T47D (cell line): ENCODE data around the gene CEACAM6.

Source experiments
- DNase-seq, 2 experiments: peaks; one replicate each; pipeline versions ENCODE4 v3.0.0 to v3.0.0-alpha.2; 2011 to 2012; ENCODE audit warnings: low read depth in 1 of 2, low spot score in 1 of 2
- JUND ChIP-seq: IDR thresholded peaks from 2 replicates; pipeline ENCODE4 v1.6.1; 2012; ENCODE audit warnings: low read depth
- in situ Hi-C: cut with HindIII; loops from 2 replicates; pipeline ENCODE4 v1.10.0; 2016; ENCODE audit warnings: low sequenced_read_pairs, low pct_unique_long_range_greater_than_20kb

CEACAM6 gene

GRCh38 chr19:41792513-41793413 lies 37.4 kb downstream of the CEACAM6 start:
- no peak for TF ChIP-seq JUND
- in situ Hi-C loops, result no loop called here
- DNase-seq, result peak in 1 of 2 experiments; percentile 98

- TF ChIP-seq JUND, result no peak
- DNase-seq, result no peak
- in situ Hi-C loops, result no loop called here
Measured at GRCh38 chr19:41793414-41793727, 38.0 kb downstream of the CEACAM6 start.

- DNase-seq, result peak in 1 of 2 experiments; percentile 73
- in situ Hi-C loops, result no loop called here
- TF ChIP-seq JUND, result no peak
Measured at GRCh38 chr19:41795031-41795461, 39.7 kb downstream of the CEACAM6 start.

- DNase-seq, result no peak
- TF ChIP-seq JUND, result no peak
- in situ Hi-C loops, result no loop called here
Measured at GRCh38 chr19:41796362-41796761, 41.0 kb downstream of the CEACAM6 start, which contains the start of gene CEACAM3. CEACAM3 (plus strand) TSS chr19:41796587; CDS start chr19:41796678, 91 bp downstream.

- no peak for TF ChIP-seq JUND
- no peak for DNase-seq
- in situ Hi-C loops, result no loop called here
Measured at GRCh38 chr19:41796901-41797300, 41.6 kb downstream of the CEACAM6 start.

- in situ Hi-C loops, result no loop called here
- no peak for TF ChIP-seq JUND
- peak in 1 of 2 experiments; percentile 67 for DNase-seq
Measured at GRCh38 chr19:41799444-41800000, 44.2 kb downstream of the CEACAM6 start.

GRCh38 chr19:41801031-41801430 lies 45.7 kb downstream of the CEACAM6 start:
- DNase-seq, result no peak
- in situ Hi-C loops, result no loop called here
- TF ChIP-seq JUND, result no peak

GRCh38 chr19:41801792-41802211 lies 46.5 kb downstream of the CEACAM6 start:
- in situ Hi-C loops, result no loop called here
- DNase-seq, result no peak
- TF ChIP-seq JUND, result no peak

GRCh38 chr19:41802770-41803169 lies 47.4 kb downstream of the CEACAM6 start:
- no peak for TF ChIP-seq JUND
- in situ Hi-C loops, result no loop called here
- no peak for DNase-seq

GRCh38 chr19:41804336-41804735 lies 49.0 kb downstream of the CEACAM6 start:
- TF ChIP-seq JUND, result no peak
- no peak for DNase-seq
- in situ Hi-C loops, result no loop called here

- no peak for DNase-seq
Measured at GRCh38 chr19:41807176-41807575, 51.8 kb downstream of the CEACAM6 start.

GRCh38 chr19:41808663-41809566 lies 53.6 kb downstream of the CEACAM6 start:
- in situ Hi-C loops, result no loop called here
- DNase-seq, result no peak
- TF ChIP-seq JUND, result no peak

More at GRCh38 chr19:41807176-41807575, 51.8 kb downstream of the CEACAM6 start:
- no peak for TF ChIP-seq JUND
- in situ Hi-C loops, result no loop called here

- in situ Hi-C loops, result no loop called here
- TF ChIP-seq JUND, result no peak
- DNase-seq, result no peak
Measured at GRCh38 chr19:41810301-41810700, 55.0 kb downstream of the CEACAM6 start.
